Trophoblast cell (in vitro differentiated cells and primary cell): Measurements from ENCODE around the gene CCNC.

Experiments
- DNase-seq, 2 donors: peaks; one replicate each; pipeline ENCODE4 v3.0.0-alpha.2; 2016
- H2AFZ ChIP-seq: 2 replicates; pipeline ENCODE4 v1.6.1; 2013; ENCODE audit warnings: low read length, moderate library complexity, mild to moderate bottlenecking; ENCODE audit not compliant: insufficient read depth, poor library complexity
- H2AK5ac ChIP-seq: 2 replicates; pipeline ENCODE4 v1.6.1; 2013; ENCODE audit warnings: mild to moderate bottlenecking, low read length
- H2BK120ac ChIP-seq: 2 replicates; pipeline ENCODE4 v1.6.1; 2013; ENCODE audit warnings: low read length, mild to moderate bottlenecking, moderate library complexity; ENCODE audit not compliant: insufficient read depth, poor library complexity
- H2BK12ac ChIP-seq: 2 replicates; pipeline ENCODE4 v1.6.1; 2013; ENCODE audit warnings: mild to moderate bottlenecking, low read length, moderate library complexity
- H2BK5ac ChIP-seq: 2 replicates; pipeline ENCODE4 v1.6.1; 2013; ENCODE audit warnings: low read length, low read depth, moderate library complexity, mild to moderate bottlenecking; ENCODE audit not compliant: poor library complexity
- H3K14ac ChIP-seq: 2 replicates; pipeline ENCODE4 v1.6.1; 2013; ENCODE audit warnings: mild to moderate bottlenecking, low read length
- H3K18ac ChIP-seq: 2 replicates; pipeline ENCODE4 v1.6.1; 2013; ENCODE audit warnings: mild to moderate bottlenecking, low read length
- H3K23ac ChIP-seq: 2 replicates; pipeline ENCODE4 v1.6.1; 2013; ENCODE audit warnings: low read length
- H3K27ac ChIP-seq: 2 replicates; pipeline ENCODE4 v1.5.1; 2013; ENCODE audit warnings: low read depth, mild to moderate bottlenecking, inconsistent platforms, low read length, moderate library complexity
- H3K27me3 ChIP-seq: 2 replicates; pipeline ENCODE4 v1.6.1; 2013; ENCODE audit warnings: inconsistent platforms, mild to moderate bottlenecking, low read length, moderate library complexity; ENCODE audit not compliant: insufficient read depth
- H3K36me3 ChIP-seq, 2 experiments: 1 replicate in 1 of 2; 2 replicates in 1 of 2; pipeline ENCODE4 v1.6.1; 2013; ENCODE audit warnings: low read length in 2 of 2, mild to moderate bottlenecking in 2 of 2, moderate library complexity in 1 of 2; ENCODE audit not compliant: insufficient read depth in 2 of 2, control insufficient read depth in 1 of 2
- H3K4ac ChIP-seq: 2 replicates; pipeline ENCODE4 v1.6.1; 2013; ENCODE audit warnings: low read depth, mild to moderate bottlenecking, low read length, moderate library complexity
- H3K4me1 ChIP-seq, 2 experiments: 1 replicate in 1 of 2; 2 replicates in 1 of 2; pipeline ENCODE4 v1.6.1; 2013; ENCODE audit warnings: low read length in 2 of 2, mild to moderate bottlenecking in 2 of 2, moderate library complexity in 1 of 2; ENCODE audit not compliant: insufficient read depth in 2 of 2, control insufficient read depth in 1 of 2
- H3K4me2 ChIP-seq: 2 replicates; pipeline ENCODE4 v1.6.1; 2013; ENCODE audit warnings: inconsistent platforms, mild to moderate bottlenecking, low read length, moderate library complexity
- H3K4me3 ChIP-seq: 2 replicates; pipeline ENCODE4 v1.5.1; 2013; ENCODE audit warnings: mild to moderate bottlenecking, low read depth, low read length, inconsistent platforms
- H3K79me1 ChIP-seq: one replicate; pipeline ENCODE4 v1.6.1; 2013; ENCODE audit warnings: low read length
- H3K79me2 ChIP-seq: 2 replicates; pipeline ENCODE4 v1.6.1; 2013; ENCODE audit warnings: low read length, mild to moderate bottlenecking; ENCODE audit not compliant: control insufficient read depth, insufficient read depth, poor library complexity
- H3K9ac ChIP-seq: 2 replicates; pipeline ENCODE4 v1.6.1; 2013; ENCODE audit warnings: mild to moderate bottlenecking, low read length
- H3K9me3 ChIP-seq: 2 replicates; pipeline ENCODE4 v1.6.1; 2013; ENCODE audit warnings: low read depth, mild to moderate bottlenecking, control low read depth, inconsistent platforms, low read length; ENCODE audit not compliant: insufficient read depth
- H4K12ac ChIP-seq: 2 replicates; pipeline ENCODE4 v1.6.1; 2013; ENCODE audit warnings: low read depth, mild to moderate bottlenecking, low read length, moderate library complexity
- H4K8ac ChIP-seq: 2 replicates; pipeline ENCODE4 v1.6.1; 2013; ENCODE audit warnings: low read depth, mild to moderate bottlenecking, low read length, moderate library complexity
- H4K91ac ChIP-seq: one replicate; pipeline ENCODE4 v1.6.1; 2013; ENCODE audit warnings: low read depth, mild to moderate bottlenecking, low read length, moderate library complexity
- WGBS: extraction: QIAGEN DNeasy Blood & Tissue Kit; methylation state at CpG from one replicate; pipeline ENCODE4 v1.1.7; 2013; ENCODE audit warnings: missing lambda C conversion rate; ENCODE audit not compliant: insufficient read length, insufficient coverage; ENCODE audit errors: extremely low coverage; 5-methylcytosine and 5-hydroxymethylcytosine counted together

CCNC gene

DNA sequence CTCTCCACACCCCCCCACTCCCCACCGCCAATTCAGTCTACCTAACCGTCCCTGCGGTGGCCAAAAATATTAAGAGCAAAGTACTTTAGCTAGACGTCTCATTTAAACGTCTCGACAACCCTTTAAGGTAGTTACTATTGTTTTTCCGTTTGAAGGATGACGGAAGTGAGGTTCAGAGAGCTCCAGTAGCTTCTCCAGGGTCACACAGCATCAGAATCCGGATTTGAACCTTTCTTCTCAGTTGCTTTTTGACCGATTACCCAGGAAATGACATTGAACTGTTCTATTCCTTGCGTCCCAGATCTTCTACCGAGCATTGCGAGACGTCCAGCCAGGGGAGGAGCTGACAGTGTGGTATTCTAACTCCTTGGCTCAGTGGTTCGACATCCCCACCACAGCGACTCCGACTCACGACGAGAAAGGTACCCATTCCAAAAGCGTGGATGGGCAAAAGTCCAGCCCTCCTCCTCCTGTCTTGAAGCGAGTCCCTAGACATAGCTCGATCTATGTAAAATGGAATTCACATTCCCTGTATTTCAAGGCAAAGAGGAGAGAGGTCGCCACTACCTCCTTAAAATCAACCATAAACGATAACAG is 40.5 kb upstream of the CCNC start:
- Histone ChIP-seq H3K4me1 (peaks cover 9% of the 10 kb centered on the region in 2 experiments), H4K91ac (no peak overlapping the region), H2BK120ac (no peak overlapping the region), H2BK5ac (no peak overlapping the region), H2AFZ (no peak overlapping the region), H4K12ac (no peak overlapping the region), H3K79me2 (no peaks in the 10 kb centered on the region), H3K23ac (no peak overlapping the region), H3K4ac (no peak overlapping the region), H3K27ac (no peak overlapping the region), H3K9me3 (peaks cover 13% of the 10 kb centered on the region), H3K4me2 (no peak overlapping the region), H3K9ac (no peak overlapping the region), H3K18ac (no peak overlapping the region), H3K4me3 (no peak overlapping the region), H3K79me1 (no peaks in the 10 kb centered on the region), H3K14ac (no peak overlapping the region), H3K36me3 (no peaks in the 10 kb centered on the region), H2AK5ac (no peak overlapping the region), H4K8ac (no peak overlapping the region), H3K27me3 (peaks cover 80% of the 10 kb centered on the region), H2BK12ac (no peak overlapping the region)
- no CpG with 5 or more reads among the region's 24 CpGs for WGBS
- DNase-seq, result no peak

DNA sequence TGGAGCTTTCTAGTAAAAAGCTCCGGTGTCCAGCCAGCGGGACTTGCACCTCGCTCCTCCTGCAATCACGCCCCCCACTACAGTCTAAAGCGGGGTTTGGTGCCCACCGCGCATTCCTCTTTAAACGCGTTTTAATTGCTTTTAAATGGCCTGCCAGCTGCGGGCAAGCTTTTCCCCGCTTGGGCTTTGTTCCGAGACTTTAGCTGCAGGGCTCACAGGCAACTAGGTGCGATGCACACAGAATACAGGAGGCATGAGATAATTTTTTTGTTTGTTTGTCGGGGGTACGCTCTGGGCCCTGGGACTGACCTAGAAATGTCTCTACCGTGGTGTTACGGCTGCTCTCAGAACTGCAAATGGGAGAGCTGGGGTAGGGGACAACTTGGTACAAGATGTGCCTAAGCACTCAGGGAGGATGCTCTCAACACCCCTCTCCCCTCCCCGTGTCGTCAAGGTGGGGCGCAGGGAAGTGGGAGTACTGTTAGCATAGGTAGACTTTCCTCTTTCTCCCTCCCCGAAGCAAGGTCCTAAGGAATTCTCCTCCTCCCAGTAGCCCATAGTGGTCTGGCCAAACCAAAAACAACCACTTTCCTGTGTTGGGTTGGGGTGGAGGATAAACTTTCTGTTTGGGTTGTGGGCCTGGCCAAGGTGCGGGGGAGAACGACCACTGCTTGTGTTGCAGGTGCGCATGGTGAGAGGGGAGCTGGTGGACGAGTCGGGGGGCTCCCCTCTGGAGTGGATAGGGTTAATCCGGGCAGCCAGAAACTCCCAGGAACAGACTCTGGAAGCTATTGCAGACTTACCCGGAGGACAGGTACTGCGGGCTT is 39.8 kb upstream of the CCNC start:
- H3K14ac ChIP-seq, result no peak overlapping the region
- H3K4me1 ChIP-seq, result peaks cover 5 to 12% of the 10 kb centered on the region in 2 experiments
- no peak overlapping the region for H4K91ac ChIP-seq
- no peaks in the 10 kb centered on the region for H3K79me2 ChIP-seq
- no peak overlapping the region for H2BK12ac ChIP-seq
- no peak overlapping the region for H3K18ac ChIP-seq
- H2BK120ac ChIP-seq, result no peak overlapping the region
- WGBS, result no CpG with 5 or more reads among the region's 29 CpGs
- no peaks in the 10 kb centered on the region for H3K79me1 ChIP-seq
- H3K9me3 ChIP-seq, result peaks cover 13% of the 10 kb centered on the region
- no peak overlapping the region for H3K4me2 ChIP-seq
- DNase-seq, result no peak
- H2AK5ac ChIP-seq, result no peak overlapping the region
- H3K27ac ChIP-seq, result no peak overlapping the region
- H3K4ac ChIP-seq, result no peak overlapping the region
- no peak overlapping the region for H4K8ac ChIP-seq
- H3K4me3 ChIP-seq, result no peak overlapping the region
- no peak overlapping the region for H2AFZ ChIP-seq
- H3K23ac ChIP-seq, result no peak overlapping the region
- H3K36me3 ChIP-seq, result no peaks in the 10 kb centered on the region
- no peak overlapping the region for H2BK5ac ChIP-seq
- H4K12ac ChIP-seq, result no peak overlapping the region
- H3K9ac ChIP-seq, result no peak overlapping the region
- H3K27me3 ChIP-seq, result peaks cover 82% of the 10 kb centered on the region

- H2BK5ac ChIP-seq, result no peak overlapping the region
- H3K79me1 ChIP-seq, result no peaks in the 10 kb centered on the region
- no peaks in the 10 kb centered on the region for H3K36me3 ChIP-seq
- H3K9ac ChIP-seq, result no peak overlapping the region
- no peak overlapping the region for H3K4me2 ChIP-seq
- no peak overlapping the region for H3K18ac ChIP-seq
- no peak overlapping the region for H3K4me3 ChIP-seq
- no peak overlapping the region for H3K14ac ChIP-seq
- no peak overlapping the region for H2BK12ac ChIP-seq
- no peak overlapping the region for H2AK5ac ChIP-seq
- no peak overlapping the region for H3K4ac ChIP-seq
- peaks cover 7% of the 10 kb centered on the region for H3K9me3 ChIP-seq
- H4K8ac ChIP-seq, result no peak overlapping the region
- DNase-seq, result no peak
- no peaks in the 10 kb centered on the region for H3K79me2 ChIP-seq
- no peak overlapping the region for H4K91ac ChIP-seq
- no peak overlapping the region for H2AFZ ChIP-seq
- H3K23ac ChIP-seq, result no peak overlapping the region
- WGBS, result no CpG with 5 or more reads among the region's 34 CpGs
- H3K27me3 ChIP-seq, result peaks cover 82% of the 10 kb centered on the region
- H2BK120ac ChIP-seq, result no peak overlapping the region
- H3K27ac ChIP-seq, result no peak overlapping the region
- H4K12ac ChIP-seq, result no peak overlapping the region
- H3K4me1 ChIP-seq, result peaks cover 0 to 7% of the 10 kb centered on the region in 2 experiments
Observed at GRCh38 chr6:99607416-99608036, 39.1 kb upstream of the CCNC start.

GRCh38 chr6:99606656-99607415 is 38.4 kb upstream of the CCNC start, which contains the start of gene PRDM13:
PRDM13 (plus strand) TSS chr6:99606833; CDS start chr6:99607035, 202 bp downstream.
- peaks cover 0 to 7% of the 10 kb centered on the region in 2 experiments for H3K4me1 ChIP-seq
- H3K4ac ChIP-seq, result no peak within 1 kb of the TSS
- H3K79me1 ChIP-seq, result no peaks in the 10 kb centered on the region
- H3K23ac ChIP-seq, result peak within 1 kb of the TSS; percentile 20
- no peak within 1 kb of the TSS for H3K9ac ChIP-seq
- no peak within 1 kb of the TSS for H4K8ac ChIP-seq
- DNase-seq, result no peak
- H3K27ac ChIP-seq, result no peak within 1 kb of the TSS
- H3K36me3 ChIP-seq, result no peaks in the 10 kb centered on the region
- no peak within 1 kb of the TSS for H3K4me3 ChIP-seq
- H3K79me2 ChIP-seq, result no peaks in the 10 kb centered on the region
- no peak within 1 kb of the TSS for H3K18ac ChIP-seq
- H2AFZ ChIP-seq, result no peak within 1 kb of the TSS
- H2BK120ac ChIP-seq, result no peak within 1 kb of the TSS
- H4K91ac ChIP-seq, result no peak within 1 kb of the TSS
- H4K12ac ChIP-seq, result no peak within 1 kb of the TSS
- H3K27me3 ChIP-seq, result peaks cover 83% of the 10 kb centered on the region
- H3K4me2 ChIP-seq, result no peak within 1 kb of the TSS
- no peak within 1 kb of the TSS for H2BK12ac ChIP-seq
- WGBS, result no CpG with 5 or more reads among the region's 54 CpGs
- peaks cover 7% of the 10 kb centered on the region for H3K9me3 ChIP-seq
- no peak within 1 kb of the TSS for H3K14ac ChIP-seq
- no peak within 1 kb of the TSS for H2BK5ac ChIP-seq
- H2AK5ac ChIP-seq, result no peak within 1 kb of the TSS
